Peyer's patch (tissue), 4 donors: ENCODE results near the gene CAPN5.

Source experiments
- POLR2A ChIP-seq, 2 donors: fragments of 450-650 bp; IDR thresholded peaks; one replicate each; pipeline ENCODE4 v1.5.1; 2017; ENCODE audit warnings: antibody characterized with exemption in 2 of 2, mild to moderate bottlenecking in 2 of 2, moderate library complexity in 2 of 2
- TF ChIP-seq, protein P1 (sequence below), 6 experiments: fragments of 450-650 bp in 4 of 6; fragments of 200-600 bp in 2 of 6; sonication (generic) in 1 of 6; IDR thresholded peaks; one replicate each; pipeline ENCODE4 v1.5.1; 2017 to 2019; ENCODE audit warnings: antibody characterized with exemption in 6 of 6, mild to moderate bottlenecking in 3 of 6, moderate library complexity in 1 of 6

- no peak for TF ChIP-seq POLR2A (IDR thresholded peaks at IDR 0.05)
- TF ChIP-seq, protein P1, sequence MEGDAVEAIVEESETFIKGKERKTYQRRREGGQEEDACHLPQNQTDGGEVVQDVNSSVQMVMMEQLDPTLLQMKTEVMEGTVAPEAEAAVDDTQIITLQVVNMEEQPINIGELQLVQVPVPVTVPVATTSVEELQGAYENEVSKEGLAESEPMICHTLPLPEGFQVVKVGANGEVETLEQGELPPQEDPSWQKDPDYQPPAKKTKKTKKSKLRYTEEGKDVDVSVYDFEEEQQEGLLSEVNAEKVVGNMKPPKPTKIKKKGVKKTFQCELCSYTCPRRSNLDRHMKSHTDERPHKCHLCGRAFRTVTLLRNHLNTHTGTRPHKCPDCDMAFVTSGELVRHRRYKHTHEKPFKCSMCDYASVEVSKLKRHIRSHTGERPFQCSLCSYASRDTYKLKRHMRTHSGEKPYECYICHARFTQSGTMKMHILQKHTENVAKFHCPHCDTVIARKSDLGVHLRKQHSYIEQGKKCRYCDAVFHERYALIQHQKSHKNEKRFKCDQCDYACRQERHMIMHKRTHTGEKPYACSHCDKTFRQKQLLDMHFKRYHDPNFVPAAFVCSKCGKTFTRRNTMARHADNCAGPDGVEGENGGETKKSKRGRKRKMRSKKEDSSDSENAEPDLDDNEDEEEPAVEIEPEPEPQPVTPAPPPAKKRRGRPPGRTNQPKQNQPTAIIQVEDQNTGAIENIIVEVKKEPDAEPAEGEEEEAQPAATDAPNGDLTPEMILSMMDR (IDR thresholded peaks at IDR 0.05) = no peak
Observed at GRCh38 chr11:77129069-77129841, 62.5 kb downstream of the CAPN5 start.
